OCI-LY7 (cell line): Measurements from ENCODE around the gene CST9. TPM values are rescaled to one million over a fixed set of nuclear protein-coding genes. Genes with fewer than 3 reads are reported as not detected.

ENCODE experiments used
- BruUV-seq: library from RNA; stranded (reverse); fragments of 400-500 nt; replicated peaks from 2 replicates; lab custom pipeline; 2021; lab: Mats Ljungman, UMichigan
- CTCF ChIA-PET: fragments of 300-600 bp; sonication (Branson Sonifier 250); formaldehyde crosslinking; loops from one replicate; lab custom pipeline; 2022; ENCODE audit warnings: antibody characterized with exemption; ENCODE audit not compliant: unreplicated experiment; lab: Charles Lee
- POLR2A ChIA-PET: fragments of 300-600 bp; sonication (Branson Sonifier 250); formaldehyde crosslinking; loops from one replicate; lab custom pipeline; 2022; ENCODE audit warnings: antibody characterized with exemption; lab: Charles Lee
- DNase-seq: peaks from one replicate; pipeline ENCODE4 v3.0.0-alpha.2; 2015; ENCODE audit warnings: low spot score
- H2AFZ ChIP-seq: fragments of 200-600 bp; sonication (generic), shearing (Covaris generic); 2 replicates; pipeline ENCODE4 v1.6.1; 2014; ENCODE audit warnings: mild to moderate bottlenecking, antibody characterized with exemption, low read length, moderate library complexity
- H3K27ac ChIP-seq: fragments of 200-600 bp; sonication (generic); 2 replicates; pipeline ENCODE4 v1.5.1; 2014; ENCODE audit warnings: mixed run types, low read depth, mild to moderate bottlenecking, moderate library complexity, low read length, inconsistent platforms; ENCODE audit not compliant: poor library complexity, severe bottlenecking
- H3K36me3 ChIP-seq: fragments of 200-600 bp; sonication (generic); 2 replicates; pipeline ENCODE4 v1.6.1; 2014; ENCODE audit warnings: mild to moderate bottlenecking, antibody characterized with exemption, low read length, moderate library complexity, mixed read lengths; ENCODE audit not compliant: insufficient read depth
- H3K4me1 ChIP-seq: fragments of 200-600 bp; sonication (generic); 2 replicates; pipeline ENCODE4 v1.5.1; 2014; ENCODE audit warnings: mild to moderate bottlenecking, low read length; ENCODE audit not compliant: insufficient read depth, poor library complexity, severe bottlenecking
- H3K4me2 ChIP-seq: fragments of 200-600 bp; sonication (generic); 2 replicates; pipeline ENCODE4 v1.6.1; 2014; ENCODE audit warnings: mild to moderate bottlenecking, low read length
- H3K4me3 ChIP-seq: fragments of 200-600 bp; sonication (generic); 2 replicates; pipeline ENCODE4 v1.5.1; 2014; ENCODE audit warnings: mild to moderate bottlenecking, low read depth, low read length; ENCODE audit not compliant: poor library complexity, severe bottlenecking
- H3K79me2 ChIP-seq: fragments of 200-600 bp; sonication (generic); 2 replicates; pipeline ENCODE4 v1.6.1; 2016; ENCODE audit warnings: low read depth, mild to moderate bottlenecking, low read length, moderate library complexity, mixed read lengths; ENCODE audit not compliant: insufficient read depth
- H3K9me2 ChIP-seq: fragments of 200-600 bp; sonication (generic); 2 replicates; pipeline ENCODE4 v1.6.1; 2016; ENCODE audit warnings: mild to moderate bottlenecking, low read length, mixed read lengths; ENCODE audit not compliant: insufficient read depth
- H3K9me3 ChIP-seq: fragments of 200-600 bp; sonication (generic); 2 replicates; pipeline ENCODE4 v1.6.1; 2014; ENCODE audit warnings: mild to moderate bottlenecking, mixed run types, low read length, mixed read lengths
- H4K20me1 ChIP-seq: fragments of 200-600 bp; sonication (generic); 2 replicates; pipeline ENCODE4 v1.6.1; 2014; ENCODE audit warnings: mild to moderate bottlenecking, antibody characterized with exemption, low read length, moderate library complexity, mixed read lengths; ENCODE audit not compliant: insufficient read depth
- EZH2phosphoT487 ChIP-seq: fragments of 200-600 bp; sonication (generic); IDR thresholded peaks from 2 replicates; pipeline ENCODE4 v1.6.1; 2018; ENCODE audit warnings: low read depth, borderline replicate concordance, mild to moderate bottlenecking, mixed run types, antibody characterized with exemption, low read length, moderate library complexity, mixed read lengths
- intact Hi-C: fragments of 100-400 bp; cut with micrococcal nuclease; formaldehyde crosslinking; loops from one replicate; pipeline ENCODE4 v1.10.0; 2022; ENCODE audit not compliant: unreplicated experiment
- total RNA-seq, 2 experiments: library from RNA; depleted of rRNA in 1 of 2; stranded (reverse); fragments of >200 nt in 1 of 2; shearing (Covaris generic) in 1 of 2; gene quantifications; 2 replicates each; pipeline ENCODE4 v1.2.3, GENCODE V29; 2014 to 2022
- TF ChIP-seq, protein P1 (sequence below): fragments of 200-600 bp; sonication (generic); conservative IDR thresholded peaks from 2 replicates; pipeline ENCODE4 v1.5.1; 2014; ENCODE audit warnings: mild to moderate bottlenecking, antibody characterized with exemption, low read length, moderate library complexity, mixed read lengths

The CST9 gene
- total RNA-seq, 2 experiments from 2014 or later, result not detected

DNA sequence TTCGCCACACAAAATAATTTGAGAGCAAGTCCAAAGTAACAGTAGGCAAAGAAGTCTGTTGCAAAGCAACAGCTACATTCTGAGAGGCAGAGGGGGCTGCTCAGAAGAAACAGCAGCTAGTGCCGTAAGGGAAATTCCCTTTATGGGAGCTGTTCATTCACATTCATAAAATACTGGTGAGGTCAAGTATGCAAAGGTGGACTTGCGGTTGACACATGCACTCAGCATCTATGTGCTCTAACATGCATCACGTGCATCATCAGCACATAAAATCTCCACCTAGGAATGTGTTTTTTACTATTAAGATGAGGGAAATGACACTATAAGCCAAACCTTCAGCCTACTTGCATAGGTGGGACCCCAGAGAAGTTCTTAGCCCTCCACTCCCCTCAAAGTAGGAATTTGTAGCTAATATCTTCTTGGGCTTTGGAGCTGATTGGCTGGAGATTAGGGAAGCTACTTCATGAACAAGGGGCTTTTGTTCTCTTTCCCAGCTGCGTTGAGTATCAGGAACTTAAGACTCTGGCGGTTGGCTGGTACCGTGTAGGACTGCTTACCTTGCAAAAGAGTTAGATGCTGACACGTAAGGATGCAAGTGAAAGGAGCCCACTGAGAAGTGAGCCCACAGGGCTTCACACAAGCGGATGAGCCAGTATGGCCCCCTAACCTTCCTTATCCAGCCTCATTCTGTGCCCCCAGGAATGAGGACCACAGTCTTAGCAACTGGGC, 19.7 kb upstream of the CST9 start:
- no peaks in the 10 kb centered on the region for H4K20me1 ChIP-seq
- intact Hi-C loops, result no loop called here

DNA sequence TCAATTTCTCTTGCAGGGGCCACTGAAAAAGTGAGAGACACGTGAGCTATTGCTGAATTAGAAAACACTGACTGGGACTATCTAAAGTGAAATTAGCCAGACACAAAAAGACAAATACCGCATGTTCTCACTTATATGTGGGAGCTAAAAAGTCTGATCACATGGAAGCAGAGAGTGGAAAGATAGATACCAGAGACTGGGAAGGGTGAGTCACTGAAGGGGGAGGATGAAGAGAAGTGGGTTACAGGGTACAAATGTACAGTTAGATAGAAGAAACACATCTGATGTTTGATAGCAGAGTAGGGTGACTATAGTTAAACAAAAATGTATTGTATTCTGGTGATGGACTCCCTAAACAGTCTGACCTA, 18.6 kb upstream of the CST9 start:
- POLR2A ChIA-PET, result no interaction called here
- H3K4me3 ChIP-seq, result no peak overlapping the region
- no peaks in the 10 kb centered on the region for H4K20me1 ChIP-seq
- no peaks in the 10 kb centered on the region for H3K9me2 ChIP-seq
- no peaks in the 10 kb centered on the region for H3K36me3 ChIP-seq
- no peak overlapping the region for H3K27ac ChIP-seq
- no peaks in the 10 kb centered on the region for H3K4me1 ChIP-seq
- TF ChIP-seq EZH2phosphoT487, result no peak
- TF ChIP-seq, protein P1, sequence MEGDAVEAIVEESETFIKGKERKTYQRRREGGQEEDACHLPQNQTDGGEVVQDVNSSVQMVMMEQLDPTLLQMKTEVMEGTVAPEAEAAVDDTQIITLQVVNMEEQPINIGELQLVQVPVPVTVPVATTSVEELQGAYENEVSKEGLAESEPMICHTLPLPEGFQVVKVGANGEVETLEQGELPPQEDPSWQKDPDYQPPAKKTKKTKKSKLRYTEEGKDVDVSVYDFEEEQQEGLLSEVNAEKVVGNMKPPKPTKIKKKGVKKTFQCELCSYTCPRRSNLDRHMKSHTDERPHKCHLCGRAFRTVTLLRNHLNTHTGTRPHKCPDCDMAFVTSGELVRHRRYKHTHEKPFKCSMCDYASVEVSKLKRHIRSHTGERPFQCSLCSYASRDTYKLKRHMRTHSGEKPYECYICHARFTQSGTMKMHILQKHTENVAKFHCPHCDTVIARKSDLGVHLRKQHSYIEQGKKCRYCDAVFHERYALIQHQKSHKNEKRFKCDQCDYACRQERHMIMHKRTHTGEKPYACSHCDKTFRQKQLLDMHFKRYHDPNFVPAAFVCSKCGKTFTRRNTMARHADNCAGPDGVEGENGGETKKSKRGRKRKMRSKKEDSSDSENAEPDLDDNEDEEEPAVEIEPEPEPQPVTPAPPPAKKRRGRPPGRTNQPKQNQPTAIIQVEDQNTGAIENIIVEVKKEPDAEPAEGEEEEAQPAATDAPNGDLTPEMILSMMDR, result no peak
- no peaks in the 10 kb centered on the region for H3K9me3 ChIP-seq
- no peak for DNase-seq
- H3K4me2 ChIP-seq, result no peak overlapping the region
- CTCF ChIA-PET, result no interaction called here
- intact Hi-C loops, result no loop called here
- H3K79me2 ChIP-seq, result no peaks in the 10 kb centered on the region
- BruUV-seq, result no TSS peak
- H2AFZ ChIP-seq, result no peak overlapping the region

More for the DNA sequence above, 19.7 kb upstream of the CST9 start:
- no peak overlapping the region for H3K4me3 ChIP-seq
- no peak overlapping the region for H3K4me2 ChIP-seq
- no peaks in the 10 kb centered on the region for H3K36me3 ChIP-seq
- no peaks in the 10 kb centered on the region for H3K4me1 ChIP-seq
- no TSS peak for BruUV-seq
- ChIA-PET POLR2A (interaction anchor here (0.6 kb wide), 2 partner anchors 27 to 565 kb away, joined by 3 read pairs; no protein-coding TSS in a partner anchor), CTCF (interaction anchor here (0.6 kb wide), 1 partner anchor 401 kb away, joined by 5 read pairs; no protein-coding TSS in a partner anchor)
- TF ChIP-seq EZH2phosphoT487, result no peak
- TF ChIP-seq, protein P1, result no peak
- no peaks in the 10 kb centered on the region for H3K9me2 ChIP-seq
- H3K79me2 ChIP-seq, result no peaks in the 10 kb centered on the region
- no peak overlapping the region for H3K27ac ChIP-seq
- H3K9me3 ChIP-seq, result no peaks in the 10 kb centered on the region
- DNase-seq, result no peak
- H2AFZ ChIP-seq, result no peak overlapping the region

GRCh38 chr20:23623666-23624323, 18.1 kb upstream of the CST9 start:
- intact Hi-C loops, result no loop called here
- POLR2A ChIA-PET, result no interaction called here
- TF ChIP-seq, protein P1, result no peak
- no peak for TF ChIP-seq EZH2phosphoT487
- Histone ChIP-seq H3K9me3 (no peaks in the 10 kb centered on the region), H2AFZ (no peak overlapping the region), H3K27ac (no peak overlapping the region), H4K20me1 (no peaks in the 10 kb centered on the region), H3K4me1 (no peaks in the 10 kb centered on the region), H3K36me3 (no peaks in the 10 kb centered on the region), H3K79me2 (no peaks in the 10 kb centered on the region), H3K4me2 (no peak overlapping the region), H3K9me2 (no peaks in the 10 kb centered on the region), H3K4me3 (no peak overlapping the region)
- CTCF ChIA-PET, result no interaction called here
- DNase-seq, result no peak
- BruUV-seq, result no TSS peak
